Tibial nerve (tissue), 4 donors: ENCODE data around the gene ZNF423. TPM values are rescaled to one million over a fixed set of nuclear protein-coding genes. Genes with fewer than 3 reads are reported as not detected.

Experiments
- DNase-seq, 2 donors: peaks; one replicate each; pipeline ENCODE4 v3.0.0-alpha.2; 2019; ENCODE audit warnings: low spot score in 2 of 2
- H3K27ac ChIP-seq, 4 donors: fragments of 200-600 bp; sonication (generic) in 3 of 4; one replicate each; pipeline ENCODE4 v1.5.1; 2017 to 2019; ENCODE audit warnings: mild to moderate bottlenecking in 1 of 4
- H3K27me3 ChIP-seq, 2 donors: fragments of 200-600 bp; sonication (generic) in 1 of 2; one replicate each; pipeline versions ENCODE4 v1.5.1 to v1.6.0; 2017 to 2019
- H3K36me3 ChIP-seq, 3 donors: fragments of 200-600 bp; sonication (generic); one replicate each; pipeline ENCODE4 v1.5.1; 2018 to 2019
- H3K4me1 ChIP-seq, 4 donors: fragments of 200-600 bp; sonication (generic) in 3 of 4; one replicate each; pipeline ENCODE4 v1.5.1; 2017 to 2019
- H3K4me3 ChIP-seq, 4 donors: fragments of 200-600 bp; sonication (generic) in 3 of 4; one replicate each; pipeline ENCODE4 v1.5.1; 2017 to 2019; ENCODE audit warnings: mild to moderate bottlenecking in 1 of 4, moderate library complexity in 1 of 4
- H3K9me3 ChIP-seq, 4 donors: fragments of 200-600 bp; sonication (generic) in 3 of 4; one replicate each; pipeline ENCODE4 v1.5.1; 2017 to 2019
- CTCF ChIP-seq, 5 experiments: fragments of 200-600 bp in 3 of 5; fragments of 450-650 bp in 2 of 5; sonication (generic) in 3 of 5; IDR thresholded peaks; one replicate each; pipeline ENCODE4 v1.5.1; 2016 to 2019; ENCODE audit warnings: antibody characterized with exemption in 5 of 5, mild to moderate bottlenecking in 3 of 5, moderate library complexity in 2 of 5
- EP300 ChIP-seq, 2 donors: sonication (generic); formaldehyde crosslinking; IDR thresholded peaks; one replicate each; pipeline ENCODE4 v1.6.1; 2017; ENCODE audit warnings: antibody characterized with exemption in 2 of 2, mild to moderate bottlenecking in 1 of 2
- POLR2A ChIP-seq, 2 donors: fragments of 450-650 bp; IDR thresholded peaks; one replicate each; pipeline ENCODE4 v1.6.1; 2017; ENCODE audit warnings: antibody characterized with exemption in 2 of 2, mild to moderate bottlenecking in 2 of 2, moderate library complexity in 2 of 2
- WGBS, 2 donors: methylation state at CpG; one replicate each; pipeline ENCODE4 v1.1.5; 2018; 5-methylcytosine and 5-hydroxymethylcytosine counted together
- total RNA-seq, 4 donors: library from RNA; depleted of rRNA; stranded (reverse); fragments of >200 nt; gene quantifications; one replicate each; pipeline ENCODE4 v1.1.0, GENCODE V29; 2016

The ZNF423 gene
- total RNA-seq, 4 donors from 2014 or later, result 15.9 to 20.5 (median 18.5) TPM

- peaks cover 0 to 7% (median 0%) of the 10 kb centered on the region in 4 donors for H3K4me1 ChIP-seq
- WGBS, 2 donors, result 79 to 83% methylated on average over 11 to 12 of the region's 12 CpGs
- no peak for DNase-seq
- H3K36me3 ChIP-seq, result no peaks in the 10 kb centered on the region
- H3K9me3 ChIP-seq, result no peaks in the 10 kb centered on the region
- peaks cover 0 to 26% of the 10 kb centered on the region in 2 donors for H3K27me3 ChIP-seq
- H3K27ac ChIP-seq, result no peak overlapping the region
- H3K4me3 ChIP-seq, result no peak overlapping the region
- TF ChIP-seq EP300 (IDR thresholded peaks at IDR 0.05), result no peak
- TF ChIP-seq POLR2A (IDR thresholded peaks at IDR 0.05), result no peak
- no peak for TF ChIP-seq CTCF (IDR thresholded peaks at IDR 0.05)
Observed at GRCh38 chr16:49467540-49468372, 388.2 kb downstream of the ZNF423 start.

- Histone ChIP-seq H3K4me1 (peaks cover 0 to 7% (median 0%) of the 10 kb centered on the region in 4 donors), H3K4me3 (no peak overlapping the region), H3K27ac (no peak overlapping the region), H3K36me3 (no peaks in the 10 kb centered on the region), H3K27me3 (peaks cover 0 to 27% of the 10 kb centered on the region in 2 donors), H3K9me3 (no peaks in the 10 kb centered on the region)
- TF ChIP-seq CTCF (IDR thresholded peaks at IDR 0.05) (no peak), POLR2A (IDR thresholded peaks at IDR 0.05) (no peak), EP300 (IDR thresholded peaks at IDR 0.05) (no peak)
- DNase-seq, result no peak
- WGBS, 2 donors, result 83 to 100% methylated on average over 1 of the region's 1 CpG
Observed at GRCh38 chr16:49466881-49467280, 389.0 kb downstream of the ZNF423 start.

- Histone ChIP-seq H3K27ac (no peak overlapping the region), H3K4me1 (peaks cover 0 to 7% (median 0%) of the 10 kb centered on the region in 4 donors), H3K4me3 (no peak overlapping the region), H3K36me3 (no peaks in the 10 kb centered on the region), H3K9me3 (no peaks in the 10 kb centered on the region), H3K27me3 (peaks cover 0 to 27% of the 10 kb centered on the region in 2 donors)
- no peak for TF ChIP-seq POLR2A (IDR thresholded peaks at IDR 0.05)
- no peak for TF ChIP-seq CTCF (IDR thresholded peaks at IDR 0.05)
- no peak for TF ChIP-seq EP300 (IDR thresholded peaks at IDR 0.05)
- WGBS, 2 donors, result 87 to 96% methylated on average over 4 of the region's 4 CpGs
- DNase-seq, result no peak
Observed at GRCh38 chr16:49466529-49466831, 389.4 kb downstream of the ZNF423 start.

- peaks cover 0 to 7% (median 0%) of the 10 kb centered on the region in 4 donors for H3K4me1 ChIP-seq
- no peak for DNase-seq
- no peaks in the 10 kb centered on the region for H3K9me3 ChIP-seq
- no peak for TF ChIP-seq POLR2A (IDR thresholded peaks at IDR 0.05)
- TF ChIP-seq EP300 (IDR thresholded peaks at IDR 0.05), result no peak
- TF ChIP-seq CTCF (IDR thresholded peaks at IDR 0.05), result no peak
- peaks cover 0 to 27% of the 10 kb centered on the region in 2 donors for H3K27me3 ChIP-seq
- H3K36me3 ChIP-seq, result no peaks in the 10 kb centered on the region
- 79 to 80% methylated on average over 19 of the region's 19 CpGs for WGBS, 2 donors
- no peak overlapping the region for H3K4me3 ChIP-seq
- no peak overlapping the region for H3K27ac ChIP-seq
Observed at GRCh38 chr16:49465661-49466528, 390.0 kb downstream of the ZNF423 start.
